Hepatocyte (in vitro differentiated cells): ENCODE measurements around the gene NAIP.
"Not testable (repeated sequence)": the region's sequence is repeated elsewhere in the genome, so short reads cannot be mapped to it uniquely, and the experiment has no call there.

Source experiments
- EZH2phosphoT487 ChIP-seq: fragments of 200-600 bp; sonication (generic); IDR thresholded peaks from one replicate; pipeline ENCODE4 v1.6.1; 2018; ENCODE audit warnings: antibody characterized with exemption, mild to moderate bottlenecking, low read depth, moderate library complexity; ENCODE audit not compliant: unreplicated experiment, severe bottlenecking
- TF ChIP-seq, protein P1 (sequence below): fragments of 200-600 bp; sonication (generic); IDR thresholded peaks from 2 replicates; pipeline ENCODE4 v1.5.1; 2016; ENCODE audit warnings: antibody characterized with exemption, mild to moderate bottlenecking; ENCODE audit not compliant: poor library complexity

DNA sequence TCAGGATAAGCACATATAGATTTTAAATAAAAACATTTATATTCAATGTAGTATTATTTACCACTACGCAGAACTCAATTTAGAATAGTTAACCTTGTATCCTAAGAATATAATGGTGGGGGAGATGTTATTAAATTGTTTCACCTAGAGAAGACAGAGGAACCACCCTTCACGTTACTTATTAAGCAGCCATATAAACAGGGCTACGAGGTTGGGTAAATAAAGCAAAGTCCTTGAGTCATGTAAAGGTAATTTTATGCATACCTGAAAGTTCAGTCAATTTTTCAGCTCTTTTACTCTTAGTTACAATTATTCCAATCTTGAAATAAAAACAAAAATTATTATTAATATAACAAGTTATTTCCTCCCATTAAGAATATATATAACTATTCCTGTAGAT lies 34.3 kb upstream of the NAIP start:
- TF ChIP-seq EZH2phosphoT487, result not testable (repeated sequence)
- TF ChIP-seq, protein P1, sequence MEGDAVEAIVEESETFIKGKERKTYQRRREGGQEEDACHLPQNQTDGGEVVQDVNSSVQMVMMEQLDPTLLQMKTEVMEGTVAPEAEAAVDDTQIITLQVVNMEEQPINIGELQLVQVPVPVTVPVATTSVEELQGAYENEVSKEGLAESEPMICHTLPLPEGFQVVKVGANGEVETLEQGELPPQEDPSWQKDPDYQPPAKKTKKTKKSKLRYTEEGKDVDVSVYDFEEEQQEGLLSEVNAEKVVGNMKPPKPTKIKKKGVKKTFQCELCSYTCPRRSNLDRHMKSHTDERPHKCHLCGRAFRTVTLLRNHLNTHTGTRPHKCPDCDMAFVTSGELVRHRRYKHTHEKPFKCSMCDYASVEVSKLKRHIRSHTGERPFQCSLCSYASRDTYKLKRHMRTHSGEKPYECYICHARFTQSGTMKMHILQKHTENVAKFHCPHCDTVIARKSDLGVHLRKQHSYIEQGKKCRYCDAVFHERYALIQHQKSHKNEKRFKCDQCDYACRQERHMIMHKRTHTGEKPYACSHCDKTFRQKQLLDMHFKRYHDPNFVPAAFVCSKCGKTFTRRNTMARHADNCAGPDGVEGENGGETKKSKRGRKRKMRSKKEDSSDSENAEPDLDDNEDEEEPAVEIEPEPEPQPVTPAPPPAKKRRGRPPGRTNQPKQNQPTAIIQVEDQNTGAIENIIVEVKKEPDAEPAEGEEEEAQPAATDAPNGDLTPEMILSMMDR, result not testable (repeated sequence)
